Activated naive CD4-positive, alpha-beta T cell treated with anti-CD3 and anti-CD28 coated beads, Interleukin-2, amount 10 ng/mL, durations not matched to agents 7 days and 5 days (primary cell): Measurements from ENCODE around the gene SLF2.
A peak's percentile ranks its signal among the peaks of the same experiment; 100 is the strongest.
"Not testable (repeated sequence)": the region's sequence is repeated elsewhere in the genome, so short reads cannot be mapped to it uniquely, and the experiment has no call there.

Source experiments
- CTCF ChIA-PET: fragments of 350-600 bp; sonication (Branson Sonifier 250); formaldehyde crosslinking; loops from one replicate; lab custom pipeline; 2021; ENCODE audit warnings: antibody characterized with exemption; lab: Charles Lee
- DNase-seq: peaks from one replicate; pipeline ENCODE4 v3.0.0-alpha.2; 2020
- H3K27ac Mint-ChIP-seq: one replicate; pipeline ENCODE4 v1.8.0; 2021; ENCODE audit warnings: mild to moderate bottlenecking, moderate library complexity, mixed read lengths
- H3K27me3 Mint-ChIP-seq: one replicate; pipeline ENCODE4 v1.8.0; 2021; ENCODE audit warnings: mild to moderate bottlenecking, mixed read lengths
- H3K36me3 Mint-ChIP-seq: one replicate; pipeline ENCODE4 v1.8.0; 2021; ENCODE audit warnings: mixed read lengths
- H3K4me1 Mint-ChIP-seq: one replicate; pipeline ENCODE4 v1.8.0; 2021; ENCODE audit warnings: mixed read lengths
- H3K4me3 Mint-ChIP-seq: one replicate; pipeline ENCODE4 v1.8.0; 2021; ENCODE audit warnings: mild to moderate bottlenecking, moderate library complexity, mixed read lengths
- H3K9me3 Mint-ChIP-seq: one replicate; pipeline ENCODE4 v1.8.0; 2021; ENCODE audit warnings: mixed read lengths

Gene SLF2

DNA sequence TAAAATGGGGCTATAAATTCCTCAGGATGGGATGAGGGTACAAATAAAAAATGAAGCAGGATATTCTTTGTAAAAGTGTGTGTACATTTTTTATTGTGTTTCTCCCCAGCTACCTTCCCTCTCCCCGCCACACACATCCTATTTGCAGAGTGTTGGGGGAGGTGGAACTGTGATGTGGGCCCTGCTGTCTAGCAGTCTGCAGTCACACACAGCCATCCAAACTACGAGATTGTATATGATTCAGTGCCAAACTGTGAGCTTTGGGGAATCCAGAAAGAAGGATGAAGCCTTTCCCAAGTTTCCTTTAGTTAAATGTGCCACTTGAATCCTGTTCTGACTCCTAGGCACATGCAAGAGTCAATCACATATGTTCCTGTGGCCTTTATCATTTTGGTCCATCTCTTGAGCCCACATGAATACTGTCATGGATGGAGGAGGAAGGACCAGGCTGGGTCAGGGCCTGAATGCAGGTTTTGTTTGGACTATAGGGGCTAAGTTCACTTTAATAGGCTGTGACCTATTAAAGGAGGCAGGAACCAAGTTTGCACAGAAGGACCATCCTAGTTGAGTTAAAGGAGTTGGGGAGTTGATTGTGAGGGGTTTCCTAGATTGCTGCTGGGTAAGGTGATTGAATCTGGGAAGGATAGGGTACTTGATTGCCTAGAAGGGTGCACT is 55.4 kb downstream of the SLF2 start:
- peak overlapping the region; percentile 56 for H3K4me3 Mint-ChIP-seq
- CTCF ChIA-PET, result interaction anchor here (0.7 to 1.7 kb wide), 7 partner anchors 10 to 47 kb away, joined by 3 to 7 read pairs (median 3); partner anchors contain the start of genes MRPL43 and TWNK
- peaks cover 2% of the 10 kb centered on the region for H3K36me3 Mint-ChIP-seq
- H3K4me1 Mint-ChIP-seq, result peaks cover 14% of the 10 kb centered on the region
- H3K9me3 Mint-ChIP-seq, result no peaks in the 10 kb centered on the region
- no peak overlapping the region for H3K27ac Mint-ChIP-seq
- no peak for DNase-seq
- peaks cover 32% of the 10 kb centered on the region for H3K27me3 Mint-ChIP-seq

DNA sequence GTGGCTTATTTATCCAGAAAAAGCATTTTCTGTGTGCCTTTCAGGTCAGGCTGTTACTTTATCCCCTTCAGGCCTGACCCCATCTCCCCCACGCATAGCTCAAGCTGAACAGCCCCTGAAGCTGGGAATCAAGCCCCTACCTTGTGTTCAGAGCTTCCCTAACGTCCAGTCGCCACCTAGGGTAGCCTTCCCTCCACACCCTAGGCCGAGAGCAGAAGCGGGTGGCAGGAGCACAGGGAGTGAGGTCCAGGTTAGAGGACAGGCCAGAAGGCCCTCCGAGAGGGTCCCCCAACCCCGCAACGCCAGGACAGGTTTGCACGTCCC is 56.1 kb downstream of the SLF2 start:
- Mint-ChIP-seq H3K36me3 (peaks cover 2% of the 10 kb centered on the region), H3K27ac (no peak overlapping the region), H3K4me1 (peaks cover 14% of the 10 kb centered on the region), H3K4me3 (peak overlapping the region; percentile 56), H3K9me3 (no peaks in the 10 kb centered on the region), H3K27me3 (peaks cover 35% of the 10 kb centered on the region)
- no peak for DNase-seq
- CTCF ChIA-PET, result interaction anchor here (0.7 to 1.2 kb wide), 6 partner anchors 10 to 46 kb away, joined by 3 to 7 read pairs (median 4); partner anchors contain the start of genes MRPL43 and TWNK

DNA sequence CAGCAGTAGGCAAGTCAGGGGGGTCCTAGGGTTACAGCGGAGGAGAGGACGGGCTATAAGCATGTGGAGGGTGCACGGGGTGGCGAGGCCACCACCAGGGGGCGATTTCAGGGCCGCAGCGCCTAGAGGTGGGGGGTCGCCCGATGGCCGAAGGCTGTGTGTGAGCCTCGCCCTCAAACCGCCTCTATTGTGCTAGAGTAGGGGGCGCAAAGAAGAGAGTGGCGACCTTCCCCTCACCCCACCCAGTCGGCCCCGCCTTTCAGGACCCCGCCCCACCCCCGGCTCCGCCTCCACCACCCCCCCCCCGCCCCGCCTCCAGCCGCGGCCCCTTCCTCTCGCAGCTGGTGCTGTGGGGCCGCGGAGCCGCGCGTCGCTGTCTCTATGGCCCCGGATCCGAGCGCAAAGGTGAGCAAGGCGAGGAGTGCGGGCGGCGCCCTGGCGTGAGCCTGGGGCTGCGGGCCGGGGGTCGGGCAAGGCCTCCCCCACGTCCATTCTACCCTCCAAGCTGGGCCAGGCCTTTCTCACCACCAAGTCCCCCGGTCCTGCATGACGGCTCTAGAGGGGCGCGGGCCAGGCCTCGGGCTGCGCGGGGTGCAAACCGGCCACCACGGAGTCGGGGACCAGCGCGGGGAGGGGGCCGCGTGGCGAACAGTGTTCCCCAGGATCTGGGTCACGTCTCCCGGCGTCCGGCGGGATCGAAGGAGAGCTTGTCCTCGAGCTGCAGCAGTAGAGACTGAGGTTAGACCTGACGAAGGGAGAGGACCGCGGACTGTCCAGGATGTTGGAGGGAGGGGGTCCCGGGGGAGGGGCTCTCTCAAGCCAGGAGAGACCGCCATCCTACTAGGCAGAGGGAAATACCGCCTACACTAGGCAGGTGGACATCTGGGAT is 56.7 kb downstream of the SLF2 start, which contains the start of gene SEMA4G:
Gene SEMA4G, plus strand, starts transcription at position 318 of the 889 bp plus-strand sequence. CDS start 3,409 bp downstream, outside the sequence.
- CTCF ChIA-PET, result interaction anchor here (0.9 to 1.4 kb wide), 5 partner anchors 11 to 46 kb away, joined by 3 to 7 read pairs (median 4); no protein-coding TSS in a partner anchor
- Mint-ChIP-seq H3K4me3 (peak within 1 kb of the TSS; percentile 56), H3K27ac (no peak within 1 kb of the TSS), H3K36me3 (peaks cover 2% of the 10 kb centered on the region), H3K4me1 (peaks cover 14% of the 10 kb centered on the region), H3K9me3 (no peaks in the 10 kb centered on the region), H3K27me3 (peaks cover 35% of the 10 kb centered on the region)
- DNase-seq, result peak; percentile 66

DNA sequence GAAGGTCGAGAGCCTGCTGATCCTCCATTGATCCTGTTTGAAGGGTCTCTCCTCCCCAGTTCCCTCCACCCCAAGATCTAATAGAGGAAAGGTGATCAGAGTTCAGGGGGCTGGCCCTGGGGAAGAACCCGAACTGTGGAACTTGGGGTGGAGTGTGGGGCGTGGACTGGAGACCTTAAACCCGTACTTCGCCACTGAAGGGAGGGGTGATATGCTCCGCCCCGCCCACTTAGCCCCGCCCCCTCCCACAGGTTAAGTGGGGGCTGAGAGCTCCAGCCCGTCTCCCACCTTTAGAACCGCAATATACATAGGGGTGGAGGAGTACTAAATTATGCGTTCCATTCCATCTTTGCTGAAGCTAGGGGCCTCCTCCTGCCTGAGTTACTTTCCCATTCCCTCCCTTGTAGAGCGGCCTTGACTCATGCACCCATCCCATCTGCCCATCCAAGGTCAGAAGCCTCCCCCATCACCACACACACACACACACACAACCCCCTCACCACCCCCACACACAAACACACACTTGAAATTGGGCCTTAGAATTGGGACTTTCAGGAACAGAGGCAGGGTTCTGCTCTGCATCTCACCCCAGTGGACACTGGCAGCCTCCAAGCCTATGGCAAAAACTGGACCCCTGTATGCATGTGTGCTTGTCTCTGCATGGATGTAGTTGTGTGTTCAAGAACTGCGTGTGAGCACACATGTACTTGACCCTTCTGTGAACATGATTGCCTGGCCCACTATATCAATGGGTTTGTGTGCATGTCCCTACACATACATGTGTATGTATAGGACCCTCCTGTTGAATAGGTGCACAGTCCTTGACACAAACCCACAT is 57.5 kb downstream of the SLF2 start:
- peaks cover 35% of the 10 kb centered on the region for H3K27me3 Mint-ChIP-seq
- H3K36me3 Mint-ChIP-seq, result peaks cover 2% of the 10 kb centered on the region
- no peaks in the 10 kb centered on the region for H3K9me3 Mint-ChIP-seq
- H3K4me3 Mint-ChIP-seq, result peak overlapping the region; percentile 52
- CTCF ChIA-PET, result interaction anchor here (0.8 to 1.4 kb wide), 2 partner anchors 12 to 16 kb away, joined by 3 to 5 read pairs; no protein-coding TSS in a partner anchor
- H3K4me1 Mint-ChIP-seq, result peaks cover 14% of the 10 kb centered on the region
- peak; percentile 47 for DNase-seq
- H3K27ac Mint-ChIP-seq, result no peak overlapping the region

DNA sequence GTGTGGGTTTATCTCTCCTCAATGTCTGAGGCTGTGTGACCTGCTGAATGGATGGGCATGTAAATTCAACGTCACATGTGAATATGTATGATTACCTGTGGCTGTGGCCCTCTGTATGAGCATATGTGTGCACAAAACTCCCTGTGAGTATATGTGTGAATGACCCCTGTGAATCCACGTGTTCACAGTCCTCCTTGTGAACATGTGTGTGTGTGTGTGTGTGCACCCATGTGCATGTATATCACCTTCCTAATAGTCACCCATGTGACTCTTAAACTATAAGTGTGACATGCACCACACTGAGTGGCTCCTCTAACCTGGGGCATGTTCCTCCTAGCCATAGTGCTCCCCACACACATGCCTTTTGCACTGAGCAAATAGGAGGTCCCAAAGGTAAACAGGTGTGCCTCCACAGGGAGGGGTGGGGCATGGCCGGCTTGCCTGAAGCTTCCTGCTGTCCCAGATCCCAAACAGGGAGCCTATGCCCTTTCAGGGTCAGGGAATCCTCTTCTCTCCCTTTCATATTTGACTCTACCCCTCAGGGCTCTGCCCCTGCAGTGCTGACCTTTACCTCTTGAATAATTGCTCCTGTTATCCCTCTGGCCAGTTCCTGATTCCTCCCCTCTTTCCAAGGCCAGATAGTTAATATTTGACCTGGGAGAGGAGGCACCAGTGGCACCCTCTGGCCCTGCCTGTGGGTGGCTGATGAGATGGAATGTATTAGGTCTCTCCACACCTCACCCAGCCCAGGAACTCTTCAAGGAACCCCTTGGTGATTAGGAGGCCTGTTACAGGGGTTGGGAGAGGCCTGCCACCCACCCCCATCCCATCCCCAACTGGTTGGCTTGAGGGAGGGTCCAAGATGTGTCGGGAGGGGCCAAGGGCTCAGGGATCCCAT is 58.4 kb downstream of the SLF2 start:
- CTCF ChIA-PET, result interaction anchor here (0.8 to 1.4 kb wide), 2 partner anchors 15 to 25 kb away, joined by 3 read pairs; no protein-coding TSS in a partner anchor
- DNase-seq, result no peak
- H3K27ac Mint-ChIP-seq, result no peak overlapping the region
- H3K4me1 Mint-ChIP-seq, result peaks cover 14% of the 10 kb centered on the region
- H3K4me3 Mint-ChIP-seq, result no peak overlapping the region
- H3K9me3 Mint-ChIP-seq, result no peaks in the 10 kb centered on the region
- peaks cover 35% of the 10 kb centered on the region for H3K27me3 Mint-ChIP-seq
- H3K36me3 Mint-ChIP-seq, result peaks cover 2% of the 10 kb centered on the region

DNA sequence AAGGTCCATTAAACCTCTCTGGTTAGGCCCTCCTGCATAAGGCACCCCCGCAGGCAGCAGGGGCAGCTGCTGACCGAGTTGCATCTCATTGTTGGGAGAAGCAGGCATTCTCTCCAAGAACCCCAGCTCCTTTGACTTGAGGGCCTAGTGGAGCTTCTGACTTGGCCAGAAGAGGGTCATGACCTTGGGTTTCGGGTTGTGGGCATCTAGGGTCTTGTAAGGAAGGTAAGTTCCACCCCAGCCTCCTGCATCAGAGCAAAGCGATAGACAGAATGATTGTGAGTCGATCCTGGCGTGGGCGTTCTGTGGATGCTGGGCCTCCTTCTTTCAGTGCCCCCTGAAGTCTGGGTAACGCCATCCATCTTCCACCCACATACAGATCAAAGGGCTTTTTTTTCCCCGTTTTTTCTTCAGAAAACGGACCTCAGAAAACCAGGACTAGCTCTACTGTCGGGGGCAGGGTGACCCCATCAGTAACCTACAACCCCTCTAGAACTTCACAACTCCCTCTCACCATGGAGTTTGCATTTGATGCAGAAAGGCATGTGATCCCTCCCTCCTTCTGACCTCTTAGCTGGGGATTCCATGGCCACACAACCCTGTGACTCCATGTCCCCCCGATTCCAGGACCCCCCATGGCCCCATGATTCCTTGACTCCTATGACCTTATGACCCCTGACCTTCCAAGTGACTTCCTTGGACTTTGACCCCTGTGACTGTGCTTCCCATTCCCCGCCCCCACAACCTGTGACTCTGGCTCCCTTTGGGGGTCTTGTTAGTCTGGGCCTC is 59.5 kb downstream of the SLF2 start:
- Mint-ChIP-seq H3K27me3 (peaks cover 35% of the 10 kb centered on the region), H3K4me1 (peaks cover 14% of the 10 kb centered on the region), H3K4me3 (no peak overlapping the region), H3K36me3 (no peaks in the 10 kb centered on the region), H3K27ac (no peak overlapping the region), H3K9me3 (no peaks in the 10 kb centered on the region)
- DNase-seq, result no peak
- CTCF ChIA-PET, result interaction anchor here (1.4 kb wide), 1 partner anchor 24 kb away, joined by 3 read pairs; no protein-coding TSS in a partner anchor

DNA sequence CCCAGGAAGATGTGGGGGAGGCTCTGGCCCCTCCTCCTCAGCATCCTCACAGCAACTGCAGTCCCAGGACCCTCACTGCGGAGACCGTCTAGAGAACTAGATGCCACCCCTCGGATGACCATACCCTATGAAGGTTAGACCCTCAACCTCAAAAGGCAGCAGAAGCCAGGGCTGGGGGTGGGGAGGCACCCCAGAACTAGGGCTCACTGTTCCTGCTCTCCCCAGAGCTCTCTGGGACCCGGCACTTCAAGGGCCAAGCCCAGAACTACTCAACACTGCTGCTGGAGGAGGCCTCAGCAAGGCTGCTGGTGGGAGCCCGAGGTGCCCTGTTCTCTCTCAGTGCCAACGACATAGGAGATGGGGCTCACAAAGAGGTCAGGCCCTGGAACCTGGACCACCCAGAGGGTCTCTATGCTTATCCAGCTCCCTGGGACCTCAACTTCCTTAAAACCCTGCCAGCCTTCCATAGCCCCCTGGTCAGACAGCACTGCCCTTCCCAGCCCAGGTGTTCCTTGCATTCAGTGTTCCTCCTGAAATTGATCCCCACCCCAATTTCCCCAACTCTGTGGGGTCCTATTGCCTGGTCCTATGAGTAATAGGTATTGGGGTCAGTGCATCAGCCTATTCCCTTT is 60.3 kb downstream of the SLF2 start:
- no peaks in the 10 kb centered on the region for H3K9me3 Mint-ChIP-seq
- H3K27ac Mint-ChIP-seq, result no peak overlapping the region
- peaks cover 14% of the 10 kb centered on the region for H3K4me1 Mint-ChIP-seq
- no peak for DNase-seq
- H3K27me3 Mint-ChIP-seq, result peaks cover 35% of the 10 kb centered on the region
- no peak overlapping the region for H3K4me3 Mint-ChIP-seq
- H3K36me3 Mint-ChIP-seq, result no peaks in the 10 kb centered on the region
- CTCF ChIA-PET, result no interaction called here

DNA sequence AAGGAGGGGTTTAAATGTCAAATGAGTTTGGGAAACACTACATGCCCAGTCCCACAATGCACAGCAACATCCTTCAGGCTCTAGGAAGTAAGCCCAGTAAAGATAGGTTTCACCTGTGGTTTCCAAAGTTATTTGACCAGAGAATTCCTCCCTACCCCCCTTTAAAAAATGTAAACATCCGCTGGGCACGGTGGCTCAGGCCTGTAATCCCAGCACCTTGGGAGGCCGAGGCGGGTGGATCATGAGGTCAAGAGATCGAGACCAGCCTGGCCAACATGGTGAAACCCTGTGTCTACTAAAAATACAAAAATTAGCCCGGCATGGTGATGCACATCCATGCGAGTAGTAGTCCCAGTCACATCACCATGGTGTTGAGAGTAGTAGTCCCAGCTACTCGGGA is 62.6 kb downstream of the SLF2 start:
- not testable (repeated sequence) for DNase-seq, H3K9me3 Mint-ChIP-seq, H3K36me3 Mint-ChIP-seq, H3K27ac Mint-ChIP-seq, H3K4me1 Mint-ChIP-seq, H3K4me3 Mint-ChIP-seq
- CTCF ChIA-PET, result interaction anchor here (1.2 kb wide), 1 partner anchor 42 kb away, joined by 3 read pairs; no protein-coding TSS in a partner anchor
- H3K27me3 Mint-ChIP-seq, result peaks cover 15% of the 10 kb centered on the region

DNA sequence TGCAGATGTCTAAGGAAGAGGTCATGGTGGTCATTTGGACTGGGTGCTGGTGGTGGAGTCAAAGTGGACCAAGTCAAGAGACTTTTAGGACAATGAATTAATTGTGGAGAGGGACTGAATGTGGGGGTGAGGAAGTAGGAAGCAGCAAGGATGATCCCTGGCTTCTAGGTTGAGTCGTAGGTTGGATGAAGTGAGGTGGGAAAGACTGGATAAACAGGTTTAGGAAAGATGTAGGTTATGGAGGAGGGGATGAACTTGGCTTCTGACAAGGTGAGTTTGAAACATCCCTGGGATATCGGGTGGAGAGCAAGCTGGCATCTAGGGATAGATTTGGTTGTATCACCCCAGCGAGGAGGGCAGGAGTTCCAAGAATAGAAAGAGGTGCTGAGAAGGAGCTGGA is 64.1 kb downstream of the SLF2 start:
- H3K4me1 Mint-ChIP-seq, result no peaks in the 10 kb centered on the region
- no peak overlapping the region for H3K27ac Mint-ChIP-seq
- peaks cover 2% of the 10 kb centered on the region for H3K36me3 Mint-ChIP-seq
- no peak for DNase-seq
- H3K27me3 Mint-ChIP-seq, result peaks cover 14% of the 10 kb centered on the region
- H3K4me3 Mint-ChIP-seq, result no peak overlapping the region
- H3K9me3 Mint-ChIP-seq, result no peaks in the 10 kb centered on the region
- CTCF ChIA-PET, result interaction anchor here (1.0 kb wide), 1 partner anchor 38 kb away, joined by 5 read pairs; no protein-coding TSS in a partner anchor

DNA sequence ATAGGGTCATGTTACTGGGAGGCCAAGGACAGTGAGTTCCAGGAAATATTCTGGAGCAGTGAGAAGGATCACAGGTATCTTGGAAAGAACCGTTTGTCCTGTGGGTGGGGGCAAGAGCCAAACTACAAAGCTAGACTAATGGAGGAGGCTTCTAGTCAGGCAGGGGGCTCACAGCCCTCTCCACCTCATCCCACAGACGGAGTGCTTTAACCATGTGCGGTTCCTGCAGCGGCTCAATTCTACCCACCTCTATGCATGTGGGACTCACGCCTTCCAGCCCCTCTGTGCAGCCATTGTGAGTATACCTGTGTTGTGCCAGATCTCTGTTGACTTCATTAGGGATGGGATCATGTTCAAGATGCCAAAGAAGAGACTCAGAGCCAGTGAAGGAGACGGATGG is 64.7 kb downstream of the SLF2 start:
- H3K27me3 Mint-ChIP-seq, result peaks cover 11% of the 10 kb centered on the region
- H3K27ac Mint-ChIP-seq, result no peak overlapping the region
- H3K4me3 Mint-ChIP-seq, result no peak overlapping the region
- H3K36me3 Mint-ChIP-seq, result peaks cover 4% of the 10 kb centered on the region
- H3K4me1 Mint-ChIP-seq, result no peaks in the 10 kb centered on the region
- no peak for DNase-seq
- H3K9me3 Mint-ChIP-seq, result no peaks in the 10 kb centered on the region
- CTCF ChIA-PET, result no interaction called here

DNA sequence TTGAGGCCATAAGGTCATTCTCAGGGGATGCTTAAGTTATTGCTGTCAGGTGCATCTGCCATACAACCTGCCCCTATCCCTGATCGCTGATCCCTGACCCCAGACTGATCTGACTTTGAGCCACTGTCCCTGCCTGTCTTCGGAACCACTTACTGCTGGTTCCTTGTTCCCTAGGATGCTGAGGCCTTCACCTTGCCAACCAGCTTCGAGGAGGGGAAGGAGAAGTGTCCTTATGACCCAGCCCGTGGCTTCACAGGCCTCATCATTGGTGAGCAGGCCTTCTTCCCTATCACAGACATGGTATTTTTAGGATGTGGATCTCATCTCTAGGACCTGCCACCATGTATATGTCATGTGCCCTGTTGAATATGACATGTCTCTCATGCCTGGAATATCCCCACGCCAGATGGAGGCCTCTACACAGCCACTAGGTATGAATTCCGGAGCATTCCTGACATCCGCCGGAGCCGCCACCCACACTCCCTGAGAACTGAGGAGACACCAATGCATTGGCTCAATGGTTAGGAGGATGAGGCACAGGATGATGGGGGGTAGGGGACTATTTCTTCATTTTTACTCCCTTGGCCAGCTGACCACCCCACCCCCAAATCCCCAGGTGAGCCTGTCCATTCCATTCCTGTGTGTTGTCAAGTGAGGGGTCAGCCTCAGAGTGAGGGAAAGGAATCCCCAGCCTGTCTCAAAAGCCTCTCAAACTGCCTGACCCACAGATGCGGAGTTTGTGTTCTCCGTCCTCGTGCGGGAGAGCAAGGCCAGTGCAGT is 65.5 kb downstream of the SLF2 start:
- no peak overlapping the region for H3K4me3 Mint-ChIP-seq
- H3K4me1 Mint-ChIP-seq, result no peaks in the 10 kb centered on the region
- no peaks in the 10 kb centered on the region for H3K9me3 Mint-ChIP-seq
- CTCF ChIA-PET, result no interaction called here
- peaks cover 4% of the 10 kb centered on the region for H3K36me3 Mint-ChIP-seq
- H3K27me3 Mint-ChIP-seq, result peaks cover 2% of the 10 kb centered on the region
- no peak for DNase-seq
- H3K27ac Mint-ChIP-seq, result no peak overlapping the region
